Ovary (tissue), 9 donors: ENCODE data around the gene BDKRB1. TPM values are rescaled to one million over a fixed set of nuclear protein-coding genes. Genes with fewer than 3 reads are reported as not detected.

Experiments used
- DNase-seq, 5 donors: peaks; one replicate each; pipeline ENCODE4 v3.0.0-alpha.2; 2019 to 2020
- H3K27ac ChIP-seq, 2 donors: fragments of 200-600 bp; one replicate each; pipeline versions ENCODE4 v1.5.1 to v1.8.0; 2019 to 2022
- H3K27me3 ChIP-seq: fragments of 200-600 bp; one replicate; pipeline ENCODE4 v1.8.0; 2022
- H3K36me3 ChIP-seq: fragments of 200-600 bp; sonication (generic); one replicate; pipeline ENCODE4 v1.5.1; 2019
- H3K4me1 ChIP-seq: one replicate; pipeline ENCODE4 v1.8.1; 2013; ENCODE audit warnings: mild to moderate bottlenecking, moderate library complexity; ENCODE audit not compliant: insufficient read depth
- H3K4me3 ChIP-seq: fragments of 200-600 bp; sonication (generic); one replicate; pipeline ENCODE4 v1.5.1; 2017
- H3K9me3 ChIP-seq, 2 donors: fragments of 200-600 bp in 1 of 2; sonication (generic) in 1 of 2; one replicate each; pipeline versions ENCODE4 v1.5.1 to v1.8.1; 2013 to 2019; ENCODE audit warnings: mild to moderate bottlenecking in 1 of 2, moderate library complexity in 1 of 2
- CTCF ChIP-seq, 3 donors: fragments of 450-650 bp in 2 of 3; fragments of 200-600 bp in 1 of 3; IDR thresholded peaks; one replicate each; pipeline versions ENCODE4 v1.5.1 to v1.8.0; 2016 to 2022; ENCODE audit warnings: antibody characterized with exemption in 3 of 3, mild to moderate bottlenecking in 1 of 3
- EP300 ChIP-seq: sonication (generic); formaldehyde crosslinking; IDR thresholded peaks from one replicate; pipeline ENCODE4 v1.6.1; 2017; ENCODE audit warnings: antibody characterized with exemption
- POLR2A ChIP-seq: fragments of 450-650 bp; IDR thresholded peaks from one replicate; pipeline ENCODE4 v1.6.1; 2017; ENCODE audit warnings: antibody characterized with exemption, mild to moderate bottlenecking, moderate library complexity
- WGBS, 3 donors: extraction: QIAGEN DNeasy Blood & Tissue Kit in 1 of 3; methylation state at CpG; one replicate each; pipeline versions ENCODE4 v1.1.5 to v1.1.7; 2013 to 2017; 5-methylcytosine and 5-hydroxymethylcytosine counted together
- intact Hi-C, 4 donors: fragments of 100-400 bp; cut with DNase I; formaldehyde crosslinking; loops; one replicate each; pipeline versions ENCODE4 v1.11.0 to v1.15.1; 2022 to 2023
- polyA plus RNA-seq, 2 donors: library from polyadenylated mRNA; stranded (reverse); fragments of 200-250 nt in 1 of 2; fragments of 350-450 nt in 1 of 2; fragmentation: Illumina TruSeq in 1 of 2; extraction: RNeasy Lipid Tissue Mini Kit (QIAGEN cat#74804) in 1 of 2; gene quantifications; one replicate each; pipeline ENCODE4 v1.2.3, GENCODE V29; 2013 to 2014
- total RNA-seq, 7 donors: library from RNA; depleted of rRNA in 2 of 7; stranded (reverse); fragments of >200 nt in 2 of 7; fragmentation: NEBNext Ultra II Directional in 3 of 7; extraction: Animal tissue kit (Norgen Biotek cat#: 25700) in 3 of 7; gene quantifications; one replicate each; pipeline versions ENCODE4 v1.1.0 to v1.2.4, GENCODE V29; 2016 to 2023
- donor health status: DM: no; HTN: no; CAD: no; lungs with moderate emphysema.
- donor health status: DM: no; HTN: no; CAD: no.
- donor health status: Bipolar disorder and iron deficiency.
- donor health status: DM: yes; HTN: yes; CAD: no.
- donor health status: DM: no; HTN: no; CAD: no.
- donor health status: DM: yes; HTN: yes; CAD: no.

BDKRB1 gene
- total and polyA plus RNA-seq, 9 donors, result 0.30 to 5.3 (median 0.75) TPM; not detected in 5

DNA sequence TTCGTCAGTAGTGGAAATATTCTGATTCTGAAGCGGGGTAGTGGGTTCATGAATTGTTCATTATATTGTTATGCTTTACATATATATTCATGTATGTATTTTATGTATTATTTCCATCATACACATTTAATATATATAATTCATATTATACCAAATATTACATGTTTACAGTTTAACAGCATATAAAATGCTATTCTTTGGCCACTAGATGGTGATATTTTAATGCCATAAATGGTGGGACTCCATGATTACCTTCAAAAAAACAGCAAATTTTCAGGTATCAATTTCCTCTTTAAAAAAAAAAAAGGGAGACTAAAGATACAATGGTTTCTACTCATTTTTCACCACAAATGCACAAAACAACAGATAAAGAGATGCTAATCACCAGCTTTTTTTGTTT, 41.0 kb downstream of the BDKRB1 start:
- no peaks in the 10 kb centered on the region for H3K27me3 ChIP-seq
- 96 to 97% (median 97%) methylated on average over 2 of the region's 2 CpGs for WGBS, 3 donors
- H3K4me1 ChIP-seq, result no peaks in the 10 kb centered on the region
- TF ChIP-seq CTCF (IDR thresholded peaks at IDR 0.05) (no peak), EP300 (no peak), POLR2A (no peak)
- intact Hi-C loops, result loop anchor here in 2 of 4 donors (5.0 to 10.0 kb wide), 2 partner anchors 125 to 128 kb away; no protein-coding TSS in a partner anchor
- no peaks in the 10 kb centered on the region for H3K36me3 ChIP-seq
- H3K4me3 ChIP-seq, result no peak overlapping the region
- no peaks in the 10 kb centered on the region for H3K9me3 ChIP-seq
- no peak for DNase-seq
- no peak overlapping the region for H3K27ac ChIP-seq

DNA sequence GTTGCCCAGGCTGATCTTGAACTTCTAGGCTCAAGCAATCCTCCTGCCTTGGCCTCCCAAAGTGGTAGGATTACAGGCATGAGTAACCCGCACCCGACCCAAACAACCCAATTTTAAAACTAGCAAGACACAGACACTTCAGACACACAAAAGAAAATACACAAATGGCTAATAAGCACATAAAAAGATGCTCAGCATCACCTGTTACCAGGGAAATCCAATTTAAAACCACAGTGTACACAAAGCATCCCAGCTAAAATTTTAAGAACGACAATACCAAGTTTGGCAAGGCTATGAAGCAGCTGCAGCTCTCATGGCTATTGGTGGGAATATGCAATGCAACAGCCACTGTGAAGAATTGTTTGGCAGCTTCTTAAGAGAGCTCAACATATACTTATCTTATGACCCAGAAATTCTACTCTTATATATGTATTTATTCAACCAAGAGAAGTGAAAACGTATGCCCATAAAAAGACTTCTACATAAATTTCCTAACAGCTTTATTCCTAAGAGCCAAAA, 42.0 kb downstream of the BDKRB1 start:
- H3K27ac ChIP-seq, result no peak overlapping the region
- 80 to 85% (median 81%) methylated on average over 4 of the region's 4 CpGs for WGBS, 3 donors
- H3K4me3 ChIP-seq, result no peak overlapping the region
- DNase-seq, result no peak
- no peaks in the 10 kb centered on the region for H3K9me3 ChIP-seq
- intact Hi-C loops, result loop anchor here in 2 of 4 donors (5.0 to 10.0 kb wide), 2 partner anchors 124 to 127 kb away; no protein-coding TSS in a partner anchor
- no peaks in the 10 kb centered on the region for H3K27me3 ChIP-seq
- TF ChIP-seq CTCF (IDR thresholded peaks at IDR 0.05) (no peak), POLR2A (no peak), EP300 (no peak)
- H3K4me1 ChIP-seq, result no peaks in the 10 kb centered on the region
- no peaks in the 10 kb centered on the region for H3K36me3 ChIP-seq

GRCh38 chr14:96299441-96299840, 43.4 kb downstream of the BDKRB1 start:
- 55 to 90% (median 86%) methylated on average over 3 of the region's 3 CpGs for WGBS, 3 donors
- Histone ChIP-seq H3K4me1 (no peaks in the 10 kb centered on the region), H3K27ac (no peak overlapping the region), H3K9me3 (no peaks in the 10 kb centered on the region), H3K36me3 (no peaks in the 10 kb centered on the region), H3K4me3 (no peak overlapping the region), H3K27me3 (no peaks in the 10 kb centered on the region)
- TF ChIP-seq CTCF (IDR thresholded peaks at IDR 0.05) (no peak), POLR2A (no peak)
- DNase-seq, result no peak
- intact Hi-C loops, result loop anchor here in 2 of 4 donors (5.0 to 10.0 kb wide), 2 partner anchors 123 to 125 kb away; no protein-coding TSS in a partner anchor

DNA sequence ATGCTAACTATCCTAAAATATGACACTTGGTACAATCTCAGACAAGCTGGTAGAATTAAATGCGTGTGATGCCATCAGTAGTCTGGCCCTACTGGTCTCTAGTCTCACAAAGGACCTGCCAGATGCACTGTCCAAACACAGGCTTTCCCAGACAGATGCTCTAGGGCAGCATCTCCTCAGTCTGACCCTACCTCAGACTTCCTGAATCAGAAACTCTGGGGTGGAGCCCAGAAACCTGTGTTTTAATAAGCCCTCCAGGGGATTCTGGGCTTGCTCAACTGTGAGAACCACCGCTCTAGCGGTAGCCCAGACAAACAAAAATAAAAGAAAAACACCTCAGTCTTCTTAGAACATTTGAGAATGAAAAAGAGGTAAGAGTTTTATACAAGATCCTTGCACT, 48.0 kb downstream of the BDKRB1 start:
- Histone ChIP-seq H3K9me3 (no peaks in the 10 kb centered on the region), H3K27me3 (no peaks in the 10 kb centered on the region), H3K27ac (no peak overlapping the region), H3K36me3 (no peaks in the 10 kb centered on the region), H3K4me1 (no peaks in the 10 kb centered on the region), H3K4me3 (no peak overlapping the region)
- TF ChIP-seq CTCF (IDR thresholded peaks at IDR 0.05), result no peak
- no peak for TF ChIP-seq POLR2A
- no peak for TF ChIP-seq EP300
- DNase-seq, result no peak
- intact Hi-C loops, result no loop called here
- WGBS, 3 donors, result 91 to 98% (median 94%) methylated on average over 3 of the region's 3 CpGs
